ENCODE measurements around the gene TMEM86A. TPM values are rescaled to one million over a fixed set of nuclear protein-coding genes. Genes with fewer than 3 reads are reported as not detected.

TMEM86A gene
- total and polyA plus RNA-seq, 2 of the 4 experiments (the other 2 are of a cell fraction), result 0.31 to 0.36 TPM

DNA sequence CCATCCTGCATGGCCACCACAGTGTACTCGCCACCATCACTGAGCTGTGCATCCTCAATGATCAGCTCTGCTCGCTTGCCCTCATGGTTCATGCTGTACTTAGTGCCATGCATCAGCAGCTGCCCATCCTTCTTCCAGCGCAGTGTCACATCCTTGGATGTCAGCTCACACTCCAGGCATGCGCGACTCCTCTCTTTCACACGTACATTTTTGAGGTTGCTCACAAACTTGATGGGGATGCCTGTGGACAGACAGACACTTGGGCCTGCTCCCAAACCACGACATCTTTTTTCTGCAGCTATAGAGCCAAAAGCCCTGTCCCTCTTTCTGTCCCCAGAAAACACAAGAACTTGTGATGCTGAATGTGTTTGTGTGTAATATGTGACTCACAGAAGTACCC, 16.9 kb downstream of the TMEM86A start:
- Histone ChIP-seq H3K9me3 (ENCODE audit: control insufficient read depth, insufficient read depth, low read length) (no peaks in the 10 kb centered on the region), H4K8ac (ENCODE audit: low read depth in 2 of 2, low read length in 2 of 2) (no peak overlapping the region), H4K5ac (ENCODE audit: low read depth, low read length) (no peak overlapping the region), H3K27ac (ENCODE audit: insufficient read depth, low read length) (no peak overlapping the region), H4K20me1 (ENCODE audit: insufficient read depth, low read length) (no peaks in the 10 kb centered on the region), H3K4ac (ENCODE audit: low read depth, low read length) (no peak overlapping the region), H3K18ac (ENCODE audit: low read depth, low read length) (no peak overlapping the region), H2BK20ac (ENCODE audit: low read depth, low read length) (no peak overlapping the region), H3K23ac (ENCODE audit: low read depth, low read length) (no peak overlapping the region), H3K14ac (replicated peaks; ENCODE audit: low read depth, low read length) (no peak overlapping the region), H2AFZ (replicated peaks; ENCODE audit: low read length, poor library complexity) (no peak overlapping the region), H3K27me3 (ENCODE audit: control insufficient read depth, insufficient read depth, low read length) (peaks cover 29% of the 10 kb centered on the region), H4K91ac (ENCODE audit: insufficient read depth, low read depth, low read length) (no peak overlapping the region), H3K4me2 (ENCODE audit: low read depth, low read length) (no peak overlapping the region), H3K79me1 (ENCODE audit: low read depth in 1 of 2, low read length in 2 of 2) (no peaks in the 10 kb centered on the region), H3K4me3 (ENCODE audit: insufficient read depth, low read depth, low read length) (no peak overlapping the region), H3K36me3 (ENCODE audit: control insufficient read depth, insufficient read depth, low read length) (no peaks in the 10 kb centered on the region), H3K9me1 (ENCODE audit: insufficient read depth, low read length) (0 out of 2 replicates have a peak, but pooled peaks cover 3% of the 10 kb centered on the region), H3K56ac (ENCODE audit: extremely low read depth, insufficient read depth, low read length) (no peak overlapping the region), H2BK15ac (ENCODE audit: low read depth, low read length) (no peak overlapping the region), H2BK120ac (ENCODE audit: low read depth, low read length) (no peak overlapping the region), H3K4me1 (ENCODE audit: control insufficient read depth, insufficient read depth, low read length) (no peaks in the 10 kb centered on the region), H2AK5ac (ENCODE audit: low read depth, low read length) (no peak overlapping the region), H2BK5ac (ENCODE audit: low read depth, low read length, poor library complexity, severe bottlenecking) (no peak overlapping the region), H2AK9ac (replicated peaks; ENCODE audit: low read depth, low read length, poor library complexity) (no peak overlapping the region), H3K9ac (ENCODE audit: low read depth, low read length) (no peak overlapping the region)
- DNase-seq (no peak), ATAC-seq (ENCODE audit: low read depth) (no peak)
- TF ChIP-seq CHD1 (IDR thresholded peaks at IDR 0.05; ENCODE audit: low read depth, low read length) (no peak), RAD21 (IDR thresholded peaks at IDR 0.05; ENCODE audit: low read length) (no peak), POLR2A (IDR thresholded peaks at IDR 0.05; ENCODE audit: low read depth, low read length) (no peak), SMC3 (IDR thresholded peaks at IDR 0.05; ENCODE audit: low read depth, low read length) (no peak), BHLHE40 (IDR thresholded peaks at IDR 0.05; ENCODE audit: low read depth, low read length) (no peak), FOS (IDR thresholded peaks at IDR 0.05; ENCODE audit: low read depth, low read length) (no peak), RFX5 (IDR thresholded peaks at IDR 0.05; ENCODE audit: low read depth, low read length) (no peak), MAZ (IDR thresholded peaks at IDR 0.05; ENCODE audit: borderline replicate concordance, low read depth, low read length) (no peak), MXI1 (IDR thresholded peaks at IDR 0.05; ENCODE audit: borderline replicate concordance, low read depth, low read length) (no peak), NFE2L2 (IDR thresholded peaks at IDR 0.05; ENCODE audit: low read depth, low read length) (no peak), RCOR1 (IDR thresholded peaks at IDR 0.05; ENCODE audit: insufficient replicate concordance, low read length) (no peak), MAFK (IDR thresholded peaks at IDR 0.05; ENCODE audit: low read depth, low read length) (no peak), CEBPB (IDR thresholded peaks at IDR 0.05; ENCODE audit: low read depth, low read length) (no peak)
- TF ChIP-seq, protein P1, sequence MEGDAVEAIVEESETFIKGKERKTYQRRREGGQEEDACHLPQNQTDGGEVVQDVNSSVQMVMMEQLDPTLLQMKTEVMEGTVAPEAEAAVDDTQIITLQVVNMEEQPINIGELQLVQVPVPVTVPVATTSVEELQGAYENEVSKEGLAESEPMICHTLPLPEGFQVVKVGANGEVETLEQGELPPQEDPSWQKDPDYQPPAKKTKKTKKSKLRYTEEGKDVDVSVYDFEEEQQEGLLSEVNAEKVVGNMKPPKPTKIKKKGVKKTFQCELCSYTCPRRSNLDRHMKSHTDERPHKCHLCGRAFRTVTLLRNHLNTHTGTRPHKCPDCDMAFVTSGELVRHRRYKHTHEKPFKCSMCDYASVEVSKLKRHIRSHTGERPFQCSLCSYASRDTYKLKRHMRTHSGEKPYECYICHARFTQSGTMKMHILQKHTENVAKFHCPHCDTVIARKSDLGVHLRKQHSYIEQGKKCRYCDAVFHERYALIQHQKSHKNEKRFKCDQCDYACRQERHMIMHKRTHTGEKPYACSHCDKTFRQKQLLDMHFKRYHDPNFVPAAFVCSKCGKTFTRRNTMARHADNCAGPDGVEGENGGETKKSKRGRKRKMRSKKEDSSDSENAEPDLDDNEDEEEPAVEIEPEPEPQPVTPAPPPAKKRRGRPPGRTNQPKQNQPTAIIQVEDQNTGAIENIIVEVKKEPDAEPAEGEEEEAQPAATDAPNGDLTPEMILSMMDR (conservative IDR thresholded peaks at IDR 0.05; ENCODE audit: low read depth, low read length), result no peak
- TF ChIP-seq, protein P2, sequence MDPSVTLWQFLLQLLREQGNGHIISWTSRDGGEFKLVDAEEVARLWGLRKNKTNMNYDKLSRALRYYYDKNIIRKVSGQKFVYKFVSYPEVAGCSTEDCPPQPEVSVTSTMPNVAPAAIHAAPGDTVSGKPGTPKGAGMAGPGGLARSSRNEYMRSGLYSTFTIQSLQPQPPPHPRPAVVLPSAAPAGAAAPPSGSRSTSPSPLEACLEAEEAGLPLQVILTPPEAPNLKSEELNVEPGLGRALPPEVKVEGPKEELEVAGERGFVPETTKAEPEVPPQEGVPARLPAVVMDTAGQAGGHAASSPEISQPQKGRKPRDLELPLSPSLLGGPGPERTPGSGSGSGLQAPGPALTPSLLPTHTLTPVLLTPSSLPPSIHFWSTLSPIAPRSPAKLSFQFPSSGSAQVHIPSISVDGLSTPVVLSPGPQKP (IDR thresholded peaks at IDR 0.05; ENCODE audit: borderline replicate concordance, low read depth, low read length), result no peak
- TF ChIP-seq, protein P3, sequence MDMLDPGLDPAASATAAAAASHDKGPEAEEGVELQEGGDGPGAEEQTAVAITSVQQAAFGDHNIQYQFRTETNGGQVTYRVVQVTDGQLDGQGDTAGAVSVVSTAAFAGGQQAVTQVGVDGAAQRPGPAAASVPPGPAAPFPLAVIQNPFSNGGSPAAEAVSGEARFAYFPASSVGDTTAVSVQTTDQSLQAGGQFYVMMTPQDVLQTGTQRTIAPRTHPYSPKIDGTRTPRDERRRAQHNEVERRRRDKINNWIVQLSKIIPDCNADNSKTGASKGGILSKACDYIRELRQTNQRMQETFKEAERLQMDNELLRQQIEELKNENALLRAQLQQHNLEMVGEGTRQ (IDR thresholded peaks at IDR 0.05; ENCODE audit: low read depth, low read length), result no peak
- dilution Hi-C loops (cut with HindIII; ENCODE audit: low sequenced_read_pairs, unreplicated experiment) (no loop called here), in situ Hi-C loops (cut with MboI; ENCODE audit: low sequenced_read_pairs) (no loop called here), intact Hi-C loops (cut with micrococcal nuclease) (no loop called here)
- CTCF ChIA-PET, result no interaction called here
- WGBS, 2 experiments (ENCODE audit: extremely low coverage in 2 of 2, insufficient read length in 1 of 2), result 70% methylated on average over 4 of the region's 7 CpGs; no CpG with 5 or more reads in 1 of the 2 experiments
- POLR2A ChIA-PET (ENCODE audit: unreplicated experiment), result no interaction called here
- BruUV-seq (replicated peaks), result no TSS peak

All from IMR-90 (cell line).